ENCODE measurements around the gene MLLT3.
A peak's percentile ranks its signal among the peaks of the same experiment; 100 is the strongest.

Gene MLLT3

DNA sequence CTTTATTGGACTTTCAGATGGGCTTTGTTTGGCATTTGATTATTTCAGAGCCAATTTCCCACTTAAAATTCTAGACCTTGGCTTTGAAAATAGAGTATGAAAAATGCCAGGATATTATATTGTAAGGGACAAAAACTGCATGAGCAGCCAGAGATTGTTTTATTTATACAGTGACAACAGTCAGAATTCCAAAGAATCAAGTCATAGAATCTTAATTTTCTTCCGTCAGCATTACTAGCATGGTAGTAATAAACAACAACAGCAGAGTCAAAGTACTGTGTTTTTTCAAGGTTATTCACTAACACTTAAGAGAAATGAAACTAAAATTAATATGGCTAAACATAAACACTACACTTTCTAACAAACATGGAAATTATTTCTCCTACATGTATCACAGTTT, 52.2 kb downstream of the MLLT3 start:
- TF ChIP-seq, protein P1, sequence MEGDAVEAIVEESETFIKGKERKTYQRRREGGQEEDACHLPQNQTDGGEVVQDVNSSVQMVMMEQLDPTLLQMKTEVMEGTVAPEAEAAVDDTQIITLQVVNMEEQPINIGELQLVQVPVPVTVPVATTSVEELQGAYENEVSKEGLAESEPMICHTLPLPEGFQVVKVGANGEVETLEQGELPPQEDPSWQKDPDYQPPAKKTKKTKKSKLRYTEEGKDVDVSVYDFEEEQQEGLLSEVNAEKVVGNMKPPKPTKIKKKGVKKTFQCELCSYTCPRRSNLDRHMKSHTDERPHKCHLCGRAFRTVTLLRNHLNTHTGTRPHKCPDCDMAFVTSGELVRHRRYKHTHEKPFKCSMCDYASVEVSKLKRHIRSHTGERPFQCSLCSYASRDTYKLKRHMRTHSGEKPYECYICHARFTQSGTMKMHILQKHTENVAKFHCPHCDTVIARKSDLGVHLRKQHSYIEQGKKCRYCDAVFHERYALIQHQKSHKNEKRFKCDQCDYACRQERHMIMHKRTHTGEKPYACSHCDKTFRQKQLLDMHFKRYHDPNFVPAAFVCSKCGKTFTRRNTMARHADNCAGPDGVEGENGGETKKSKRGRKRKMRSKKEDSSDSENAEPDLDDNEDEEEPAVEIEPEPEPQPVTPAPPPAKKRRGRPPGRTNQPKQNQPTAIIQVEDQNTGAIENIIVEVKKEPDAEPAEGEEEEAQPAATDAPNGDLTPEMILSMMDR (conservative IDR thresholded peaks at IDR 0.05; ENCODE audit: low read length) = no peak
- H3K4me3 ChIP-seq (ENCODE audit: low read length) = no peak overlapping the region
- peak; percentile 39 for DNase-seq (ENCODE audit: low read depth)

DNA sequence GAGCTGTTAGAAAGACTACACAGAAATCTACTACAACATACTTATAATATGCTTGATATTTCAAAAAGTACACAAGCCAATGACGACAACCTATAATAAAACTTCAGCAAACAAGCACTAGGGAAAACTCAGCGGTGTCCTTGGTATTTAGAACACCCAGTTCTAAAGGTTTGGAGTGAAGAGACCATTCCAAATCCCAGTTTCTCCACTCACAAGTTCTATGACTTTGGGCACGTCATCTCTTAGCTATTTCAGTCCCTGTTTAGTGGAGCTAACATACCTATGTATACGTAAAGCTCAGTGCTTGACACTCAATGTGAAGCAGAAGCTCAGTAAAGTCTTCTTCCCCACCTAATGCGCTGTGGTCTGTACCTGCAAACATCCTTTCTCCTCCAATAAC, 52.8 kb downstream of the MLLT3 start:
- H3K4me3 ChIP-seq (ENCODE audit: low read length) = no peak overlapping the region
- TF ChIP-seq, protein P1 (conservative IDR thresholded peaks at IDR 0.05; ENCODE audit: low read length) = no peak
- DNase-seq (ENCODE audit: low read depth) = no peak

DNA sequence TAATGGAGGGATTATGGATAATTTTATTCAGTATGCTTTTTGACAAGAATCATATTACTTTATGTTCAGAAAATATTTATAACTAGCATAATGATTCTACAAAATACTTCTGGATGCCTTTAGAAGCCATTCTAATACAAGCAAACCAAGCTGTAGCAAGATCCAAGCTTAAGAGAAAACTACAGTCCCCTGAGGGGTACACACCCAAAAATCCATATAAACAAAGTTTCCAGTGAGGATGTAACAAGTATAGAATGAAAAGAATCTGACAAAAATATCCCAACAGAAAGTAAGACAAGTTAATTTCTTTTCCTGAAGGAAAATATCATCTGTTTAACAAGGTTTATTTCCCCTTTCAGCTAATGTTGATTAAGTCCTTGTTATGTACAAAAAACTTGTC, 53.9 kb downstream of the MLLT3 start:
- TF ChIP-seq, protein P1 (conservative IDR thresholded peaks at IDR 0.05; ENCODE audit: low read length) = no peak
- DNase-seq (ENCODE audit: low read depth) = no peak
- H3K4me3 ChIP-seq (ENCODE audit: low read length) = no peak overlapping the region

DNA sequence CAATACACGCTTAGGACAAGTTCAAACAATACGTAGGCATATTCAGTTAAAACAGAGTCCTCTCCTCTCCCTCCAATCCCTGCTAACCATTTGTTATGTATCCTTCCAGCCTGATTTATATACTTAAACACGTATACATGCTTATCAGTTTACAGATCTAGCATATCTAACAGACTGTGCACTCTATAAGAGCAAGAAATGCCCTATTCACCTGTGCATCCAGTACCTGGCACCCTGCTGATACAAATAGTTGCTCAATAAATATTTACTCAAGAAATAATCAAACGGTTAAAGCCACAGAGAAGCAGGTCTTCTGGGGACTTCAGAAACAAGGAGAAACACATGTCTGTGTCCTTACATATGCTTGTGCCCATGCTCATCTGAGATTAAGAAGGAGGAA, 55.9 kb downstream of the MLLT3 start:
- H3K4me3 ChIP-seq (ENCODE audit: low read length) = no peak overlapping the region
- DNase-seq (ENCODE audit: low read depth) = no peak
- TF ChIP-seq, protein P1 (conservative IDR thresholded peaks at IDR 0.05; ENCODE audit: low read length) = no peak

DNA sequence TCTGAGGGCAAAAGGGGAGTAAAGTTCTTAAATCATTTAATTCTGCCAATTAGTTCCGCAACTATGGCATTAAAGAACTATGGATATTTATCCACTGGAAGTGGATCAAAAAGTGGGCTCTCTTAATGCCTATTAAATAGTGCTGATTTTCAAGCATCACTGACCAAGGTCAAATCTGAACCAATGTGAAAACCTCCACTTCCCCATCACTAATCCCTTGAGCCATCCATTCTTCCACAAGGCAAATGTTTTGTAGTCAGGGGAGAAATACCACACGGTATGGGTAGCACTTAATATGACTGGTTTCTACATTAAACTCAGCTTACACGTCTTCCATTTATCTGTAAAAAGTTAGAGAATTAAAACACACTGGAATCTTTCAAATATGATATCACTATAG, 57.6 kb downstream of the MLLT3 start:
- no peak for DNase-seq (ENCODE audit: low read depth)
- TF ChIP-seq, protein P1 (conservative IDR thresholded peaks at IDR 0.05; ENCODE audit: low read length) = no peak
- no peak overlapping the region for H3K4me3 ChIP-seq (ENCODE audit: low read length)

DNA sequence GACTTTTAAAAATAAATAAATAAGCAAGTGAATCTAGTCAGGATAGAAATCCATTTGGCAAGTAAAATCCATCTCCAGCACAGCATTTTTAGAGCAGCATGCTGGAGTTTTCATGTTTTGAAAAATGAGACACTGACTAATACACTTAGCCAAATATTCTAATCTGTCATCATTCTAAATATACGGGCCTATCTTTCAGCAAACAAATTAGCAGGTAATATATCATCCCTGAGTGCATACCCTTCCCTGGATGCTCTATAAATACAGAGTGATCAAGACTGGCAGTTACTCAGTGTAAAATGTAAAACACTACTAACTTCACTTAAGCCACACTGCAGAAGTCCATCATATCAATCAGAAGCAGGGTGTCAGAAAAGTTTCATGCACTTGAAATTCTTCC, 58.4 kb downstream of the MLLT3 start:
- TF ChIP-seq, protein P1 (conservative IDR thresholded peaks at IDR 0.05; ENCODE audit: low read length) = no peak
- DNase-seq (ENCODE audit: low read depth) = no peak
- no peak overlapping the region for H3K4me3 ChIP-seq (ENCODE audit: low read length)

DNA sequence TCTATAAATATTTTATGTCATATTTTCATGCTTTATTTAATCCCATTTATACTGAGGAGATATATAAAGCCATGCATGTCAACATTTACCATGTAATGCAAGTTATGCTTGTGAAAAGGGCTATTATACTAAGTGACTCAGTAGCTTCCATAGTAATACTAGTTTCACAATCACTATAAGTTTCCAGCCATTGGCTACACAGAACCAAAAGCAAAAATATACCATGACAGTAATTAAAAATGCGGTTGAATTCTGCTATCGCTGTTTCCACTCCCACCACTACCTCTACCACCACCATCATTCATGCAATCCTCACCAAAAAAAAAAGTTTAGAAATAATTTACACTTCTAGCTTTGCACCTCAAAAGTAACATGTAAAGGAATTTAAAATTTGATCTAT, 60.2 kb downstream of the MLLT3 start:
- no peak overlapping the region for H3K4me3 ChIP-seq (ENCODE audit: low read length)
- TF ChIP-seq, protein P1 (conservative IDR thresholded peaks at IDR 0.05; ENCODE audit: low read length) = no peak
- no peak for DNase-seq (ENCODE audit: low read depth)
